AG04449 (cell line): ENCODE measurements around the gene C1orf159.

Experiments
- CTCF ChIA-PET: fragments of 350-600 bp; formaldehyde crosslinking; extraction: SDS; loops from one replicate; lab custom pipeline; 2021; ENCODE audit warnings: antibody characterized with exemption; lab: Yijun Ruan, JAX
- POLR2A ChIA-PET: fragments of 400-600, 350-600 bp; formaldehyde crosslinking; extraction: SDS; loops from one replicate; lab custom pipeline; 2020; ENCODE audit warnings: antibody characterized with exemption, inconsistent platforms; lab: Yijun Ruan, JAX
- DNase-seq: peaks from one replicate; pipeline ENCODE4 v3.0.0-alpha.2; 2010; ENCODE audit warnings: low read depth, low spot score
- H3K4me3 ChIP-seq: 2 replicates; pipeline ENCODE4 v1.5.1; 2011; ENCODE audit warnings: low read depth, mild to moderate bottlenecking, control low read depth, low read length
- CTCF ChIP-seq: IDR thresholded peaks from one replicate; pipeline ENCODE4 v1.5.1; 2011; ENCODE audit warnings: mild to moderate bottlenecking, moderate library complexity, low read length, control low read depth, inconsistent platforms; ENCODE audit not compliant: insufficient read depth; ENCODE audit errors: missing control alignments

The C1orf159 gene

GRCh38 chr1:1072849-1073742 is 42.8 kb downstream of the C1orf159 start:
- TF ChIP-seq CTCF: no peak
- DNase-seq: no peak
- ChIA-PET CTCF (interaction anchor here (0.8 to 1.6 kb wide), 2 partner anchors 9 to 14 kb away, joined by 3 to 6 read pairs; no protein-coding TSS in a partner anchor), POLR2A (no interaction called here)
- no peak overlapping the region for H3K4me3 ChIP-seq

- no peak for DNase-seq
- ChIA-PET POLR2A (no interaction called here), CTCF (interaction anchor here (0.8 to 1.6 kb wide), 3 partner anchors 8 to 88 kb away, joined by 3 to 6 read pairs (median 3); no protein-coding TSS in a partner anchor)
- no peak overlapping the region for H3K4me3 ChIP-seq
- no peak for TF ChIP-seq CTCF
Measured at GRCh38 chr1:1072299-1072848, 43.5 kb downstream of the C1orf159 start.

GRCh38 chr1:1071486-1072298 is 44.2 kb downstream of the C1orf159 start:
- ChIA-PET POLR2A (no interaction called here), CTCF (interaction anchor here (1.1 to 1.6 kb wide), 2 partner anchors 8 to 87 kb away, joined by 3 to 6 read pairs; no protein-coding TSS in a partner anchor)
- DNase-seq: no peak
- no peak overlapping the region for H3K4me3 ChIP-seq
- no peak for TF ChIP-seq CTCF

- ChIA-PET CTCF (interaction anchor here (1.6 kb wide), 1 partner anchor 86 kb away, joined by 4 read pairs; no protein-coding TSS in a partner anchor), POLR2A (no interaction called here)
- H3K4me3 ChIP-seq: peak overlapping the region; percentile 85; the same call in 1 of the 2 replicates
- TF ChIP-seq CTCF: no peak
- no peak for DNase-seq
Measured at GRCh38 chr1:1069711-1070676, 45.9 kb downstream of the C1orf159 start.

- peak overlapping the region; percentile 85 for H3K4me3 ChIP-seq
- DNase-seq: no peak
- ChIA-PET POLR2A (no interaction called here), CTCF (interaction anchor here (1.6 kb wide), 1 partner anchor 85 kb away, joined by 4 read pairs; no protein-coding TSS in a partner anchor)
- TF ChIP-seq CTCF: no peak
Measured at GRCh38 chr1:1069056-1069710, 46.7 kb downstream of the C1orf159 start.
